Esophagus squamous epithelium (tissue), 4 donors: Measurements from ENCODE around the gene METTL25.

ENCODE experiments used
- CTCF ChIP-seq, 6 experiments: fragments of 450-650 bp in 4 of 6; fragments of 200-600 bp in 2 of 6; sonication (generic) in 2 of 6; IDR thresholded peaks; one replicate each; pipeline ENCODE4 v1.5.1; 2016 to 2019; ENCODE audit warnings: antibody characterized with exemption in 6 of 6, mild to moderate bottlenecking in 4 of 6, moderate library complexity in 4 of 6
- POLR2A ChIP-seq, 4 donors: fragments of 450-650 bp; IDR thresholded peaks; one replicate each; pipeline ENCODE4 v1.6.1; 2017; ENCODE audit warnings: antibody characterized with exemption in 4 of 4, mild to moderate bottlenecking in 4 of 4, moderate library complexity in 3 of 4

GRCh38 chr12:82514880-82515279 is 156.6 kb downstream of the METTL25 start:
- TF ChIP-seq CTCF (IDR thresholded peaks at IDR 0.05) (no peak), POLR2A (IDR thresholded peaks at IDR 0.05) (no peak)
